Gastrocnemius medialis (tissue), 4 donors: ENCODE data around the gene PPP2R5C. TPM values are rescaled to one million over a fixed set of nuclear protein-coding genes. Genes with fewer than 3 reads are reported as not detected.

Source experiments
- ATAC-seq, 2 donors: fragments of 150-250 bp; one replicate each; pipeline ENCODE4 v1.9.1; 2016
- DNase-seq, 2 donors: peaks; one replicate each; pipeline ENCODE4 v3.0.0-alpha.2; 2019
- H3K27ac ChIP-seq, 4 donors: fragments of 200-600 bp; sonication (generic); 1 replicate in 1 of 4; 2 replicates in 3 of 4; pipeline ENCODE4 v1.5.1; 2016 to 2018; ENCODE audit warnings: mild to moderate bottlenecking in 2 of 4, moderate library complexity in 1 of 4
- H3K27me3 ChIP-seq, 3 donors: fragments of 200-600 bp; sonication (generic) in 2 of 3; 1 replicate in 1 of 3; 2 replicates in 2 of 3; pipeline versions ENCODE4 v1.5.1 to v1.6.0; 2016 to 2019; ENCODE audit warnings: mild to moderate bottlenecking in 1 of 3, moderate library complexity in 1 of 3
- H3K36me3 ChIP-seq, 2 donors: fragments of 200-600 bp; sonication (generic) in 1 of 2; one replicate each; pipeline ENCODE4 v1.5.1; 2017 to 2018
- H3K4me1 ChIP-seq, 2 donors: fragments of 200-600 bp; sonication (generic) in 1 of 2; one replicate each; pipeline ENCODE4 v1.5.1; 2016 to 2017; ENCODE audit warnings: mild to moderate bottlenecking in 2 of 2
- H3K4me3 ChIP-seq, 4 donors: fragments of 200-600 bp; sonication (generic) in 3 of 4; 1 replicate in 1 of 4; 2 replicates in 3 of 4; pipeline ENCODE4 v1.5.1; 2016 to 2019; ENCODE audit warnings: mild to moderate bottlenecking in 2 of 4
- H3K9me3 ChIP-seq, 3 donors: fragments of 200-600 bp; sonication (generic) in 2 of 3; 1 replicate in 1 of 3; 2 replicates in 2 of 3; pipeline ENCODE4 v1.5.1; 2016 to 2019
- POLR2A ChIP-seq, 2 donors: fragments of 450-650 bp; IDR thresholded peaks; one replicate each; pipeline ENCODE4 v1.6.1; 2017; ENCODE audit warnings: antibody characterized with exemption in 2 of 2, mild to moderate bottlenecking in 2 of 2, moderate library complexity in 2 of 2
- in situ Hi-C, 4 donors: fragments of 200-750 bp; cut with MboI; loops; one replicate each; pipeline versions ENCODE4 v1.15.0 to v1.8.0; 2017; ENCODE audit warnings: low sequenced_read_pairs in 4 of 4
- intact Hi-C: fragments of 100-400 bp; cut with DNase I; formaldehyde crosslinking; loops from one replicate; pipeline ENCODE4 v1.15.1; 2023; ENCODE audit warnings: low total_unique reads
- total RNA-seq, 4 donors: library from RNA; depleted of rRNA; stranded (reverse); fragments of >200 nt; gene quantifications; one replicate each; pipeline versions ENCODE4 v1.1.0 to v1.2.3, GENCODE V29; 2016
- TF ChIP-seq, protein P1 (sequence below), 5 experiments: fragments of 450-650 bp in 3 of 5; fragments of 200-600 bp in 2 of 5; sonication (generic) in 2 of 5; IDR thresholded peaks in 4 of 5; conservative IDR thresholded peaks in 1 of 5; 1 replicate in 4 of 5; 2 replicates in 1 of 5; pipeline ENCODE4 v1.5.1; 2016 to 2019; ENCODE audit warnings: antibody characterized with exemption in 5 of 5, mild to moderate bottlenecking in 3 of 5, moderate library complexity in 3 of 5

The PPP2R5C gene
- total RNA-seq, 4 donors from 2014 or later, result 35.4 to 65.9 (median 49.3) TPM

DNA sequence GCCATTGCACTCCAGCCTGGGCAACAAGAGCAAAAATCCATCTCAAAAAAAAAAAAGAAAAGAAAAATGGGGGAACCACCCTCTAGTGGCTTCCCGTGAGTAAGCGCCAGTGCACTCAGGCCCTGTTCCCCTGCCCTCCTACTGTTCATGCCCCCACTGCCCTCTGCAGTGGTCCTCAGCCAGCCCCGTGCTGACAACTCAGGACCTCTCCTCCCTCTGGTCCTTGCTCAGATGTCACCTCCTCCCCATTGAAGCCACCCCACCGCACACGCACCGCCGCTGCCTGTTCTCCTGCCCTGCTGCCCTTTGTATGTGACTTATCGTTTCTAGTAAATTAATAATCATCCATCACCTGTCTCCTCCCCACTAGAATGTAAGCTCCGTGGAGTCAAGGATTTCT lies 144.1 kb downstream of the PPP2R5C start:
- Histone ChIP-seq H3K36me3 (peaks cover 0 to 69% of the 10 kb centered on the region in 2 donors), H3K9me3 (no peaks in the 10 kb centered on the region), H3K4me1 (peaks cover 0 to 8% of the 10 kb centered on the region in 2 donors), H3K27me3 (no peaks in the 10 kb centered on the region), H3K27ac (no peak overlapping the region), H3K4me3 (no peak overlapping the region)
- ATAC-seq (no peak), DNase-seq (no peak)
- in situ Hi-C loops, result no loop called here
- intact Hi-C loops, result no loop called here
- TF ChIP-seq, protein P1, sequence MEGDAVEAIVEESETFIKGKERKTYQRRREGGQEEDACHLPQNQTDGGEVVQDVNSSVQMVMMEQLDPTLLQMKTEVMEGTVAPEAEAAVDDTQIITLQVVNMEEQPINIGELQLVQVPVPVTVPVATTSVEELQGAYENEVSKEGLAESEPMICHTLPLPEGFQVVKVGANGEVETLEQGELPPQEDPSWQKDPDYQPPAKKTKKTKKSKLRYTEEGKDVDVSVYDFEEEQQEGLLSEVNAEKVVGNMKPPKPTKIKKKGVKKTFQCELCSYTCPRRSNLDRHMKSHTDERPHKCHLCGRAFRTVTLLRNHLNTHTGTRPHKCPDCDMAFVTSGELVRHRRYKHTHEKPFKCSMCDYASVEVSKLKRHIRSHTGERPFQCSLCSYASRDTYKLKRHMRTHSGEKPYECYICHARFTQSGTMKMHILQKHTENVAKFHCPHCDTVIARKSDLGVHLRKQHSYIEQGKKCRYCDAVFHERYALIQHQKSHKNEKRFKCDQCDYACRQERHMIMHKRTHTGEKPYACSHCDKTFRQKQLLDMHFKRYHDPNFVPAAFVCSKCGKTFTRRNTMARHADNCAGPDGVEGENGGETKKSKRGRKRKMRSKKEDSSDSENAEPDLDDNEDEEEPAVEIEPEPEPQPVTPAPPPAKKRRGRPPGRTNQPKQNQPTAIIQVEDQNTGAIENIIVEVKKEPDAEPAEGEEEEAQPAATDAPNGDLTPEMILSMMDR (IDR thresholded peaks at IDR 0.05 in 4 of 5, conservative IDR thresholded peaks at IDR 0.05 in 1 of 5), result no peak
- TF ChIP-seq POLR2A (IDR thresholded peaks at IDR 0.05), result no peak

DNA sequence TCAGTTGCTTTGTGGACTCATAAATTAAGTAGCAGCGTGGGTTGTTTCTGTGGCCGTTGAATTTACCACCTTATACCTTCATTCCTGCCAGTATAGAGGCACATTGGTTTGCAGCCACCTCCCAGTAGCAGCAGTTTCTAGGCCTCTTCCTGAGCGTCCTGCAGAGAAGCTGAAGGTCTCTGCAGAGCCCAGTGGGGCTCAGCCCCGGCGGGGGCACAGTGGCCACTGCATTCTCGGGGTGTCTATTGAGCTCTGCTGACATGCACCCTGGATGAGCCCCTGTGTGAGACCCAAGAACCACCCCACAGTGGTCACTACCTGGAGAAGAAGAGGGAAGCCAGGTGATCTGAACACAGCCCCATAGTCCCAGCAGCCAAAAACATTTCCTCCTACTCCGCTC lies 145.1 kb downstream of the PPP2R5C start:
- Histone ChIP-seq H3K36me3 (peaks cover 0 to 58% of the 10 kb centered on the region in 2 donors), H3K4me3 (no peak overlapping the region)
- ATAC-seq, result no peak

DNA sequence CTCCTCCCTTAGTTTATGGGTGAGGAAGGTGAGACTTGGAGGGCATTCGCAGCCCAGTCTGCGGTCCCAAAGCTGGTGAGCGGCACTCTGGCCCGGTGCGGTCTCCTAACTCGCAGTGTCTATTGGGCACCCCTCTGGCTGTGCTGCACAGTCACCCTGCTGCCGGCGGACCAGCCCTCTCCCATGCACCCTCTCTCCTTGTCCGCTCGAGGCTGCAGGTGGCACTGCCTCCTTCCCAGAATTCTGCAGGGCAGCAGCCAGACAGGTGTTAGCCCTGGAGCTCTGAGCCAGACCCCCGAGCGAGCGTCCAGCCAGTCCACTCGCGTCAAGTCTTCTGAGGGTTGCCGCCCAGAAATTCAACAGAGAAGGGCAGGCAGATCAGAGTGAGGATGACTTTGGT lies 146.1 kb downstream of the PPP2R5C start:
- in situ Hi-C loops, result no loop called here
- DNase-seq (no peak), ATAC-seq (no peak)
- H3K27ac ChIP-seq, result no peak overlapping the region
- H3K4me3 ChIP-seq, result no peak overlapping the region
- H3K9me3 ChIP-seq, result no peaks in the 10 kb centered on the region
- no peaks in the 10 kb centered on the region for H3K27me3 ChIP-seq
- peaks cover 0 to 56% of the 10 kb centered on the region in 2 donors for H3K36me3 ChIP-seq
- TF ChIP-seq, protein P1 (IDR thresholded peaks at IDR 0.05 in 4 of 5, conservative IDR thresholded peaks at IDR 0.05 in 1 of 5), result no peak
- TF ChIP-seq POLR2A (IDR thresholded peaks at IDR 0.05), result no peak
- intact Hi-C loops, result no loop called here
- H3K4me1 ChIP-seq, result peaks cover 0 to 5% of the 10 kb centered on the region in 2 donors

More for the DNA sequence above, 145.1 kb downstream of the PPP2R5C start:
- no peak for DNase-seq
- Histone ChIP-seq H3K9me3 (no peaks in the 10 kb centered on the region), H3K4me1 (peaks cover 0 to 8% of the 10 kb centered on the region in 2 donors), H3K27ac (no peak overlapping the region), H3K27me3 (no peaks in the 10 kb centered on the region)
- intact Hi-C loops (no loop called here), in situ Hi-C loops (no loop called here)
- TF ChIP-seq, protein P1 (IDR thresholded peaks at IDR 0.05 in 4 of 5, conservative IDR thresholded peaks at IDR 0.05 in 1 of 5), result no peak
- no peak for TF ChIP-seq POLR2A (IDR thresholded peaks at IDR 0.05)

DNA sequence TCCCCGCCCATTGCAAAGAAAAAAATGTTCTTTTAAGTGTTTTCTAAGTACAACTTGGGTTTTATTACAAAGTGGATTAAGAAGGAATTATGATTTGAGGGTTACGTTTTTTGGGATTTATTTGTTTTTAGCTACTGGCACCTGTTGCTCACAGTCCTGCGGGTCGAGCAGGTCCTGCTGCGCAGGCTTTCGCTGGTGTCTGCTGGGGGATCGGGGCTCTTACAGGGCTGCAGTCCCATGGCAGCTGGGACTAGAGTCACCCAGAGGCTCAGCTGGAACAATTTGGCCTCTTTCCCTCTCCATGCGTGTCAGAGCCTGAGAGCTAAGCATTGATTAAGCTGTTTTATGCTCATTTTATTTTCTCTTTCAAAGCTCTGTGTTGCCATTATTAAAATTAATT lies 147.3 kb downstream of the PPP2R5C start:
- Histone ChIP-seq H3K27me3 (no peaks in the 10 kb centered on the region), H3K27ac (no peak overlapping the region), H3K9me3 (no peaks in the 10 kb centered on the region), H3K4me1 (no peaks in the 10 kb centered on the region), H3K4me3 (no peak overlapping the region), H3K36me3 (peaks cover 0 to 65% of the 10 kb centered on the region in 2 donors)
- no peak for ATAC-seq
- in situ Hi-C loops, result no loop called here
- intact Hi-C loops, result no loop called here
- TF ChIP-seq, protein P1 (IDR thresholded peaks at IDR 0.05 in 4 of 5, conservative IDR thresholded peaks at IDR 0.05 in 1 of 5), result no peak
- TF ChIP-seq POLR2A (IDR thresholded peaks at IDR 0.05), result no peak
- DNase-seq, result no peak
